ENCODE data around the gene CHID1. TPM values are rescaled to one million over a fixed set of nuclear protein-coding genes. Genes with fewer than 3 reads are reported as not detected.

The CHID1 gene
- total RNA-seq, 1 experiment from 2014 or later = 85.6 TPM

GRCh38 chr11:867856-868358 lies 42.7 kb downstream of the CHID1 start:
- no peaks in the 10 kb centered on the region for H3K4me1 ChIP-seq (replicated peaks; ENCODE audit: insufficient read depth)

GRCh38 chr11:866481-866880 lies 44.1 kb downstream of the CHID1 start:
- intact Hi-C loops (cut with micrococcal nuclease; ENCODE audit: unreplicated experiment) = no loop called here
- Histone ChIP-seq H3K9me3 (ENCODE audit: insufficient read depth, low read depth) (no peaks in the 10 kb centered on the region), H3K79me2 (ENCODE audit: low read depth) (no peaks in the 10 kb centered on the region), H2AFZ (no peak overlapping the region), H3K4me2 (no peak overlapping the region), H3K9me2 (ENCODE audit: insufficient read depth) (no peaks in the 10 kb centered on the region), H3K4me1 (replicated peaks; ENCODE audit: insufficient read depth) (no peaks in the 10 kb centered on the region), H3K27ac (no peak overlapping the region), H4K20me1 (ENCODE audit: insufficient read depth) (no peaks in the 10 kb centered on the region; the same call in 1 of the 2 replicates), H3K27me3 (ENCODE audit: insufficient read depth, low read depth) (no peaks in the 10 kb centered on the region), H3K36me3 (ENCODE audit: low read depth) (no peaks in the 10 kb centered on the region), H3K4me3 (no peak overlapping the region), H3F3A (ENCODE audit: insufficient read depth, low read depth) (no peaks in the 10 kb centered on the region)
- no peak for TF ChIP-seq CTCF (conservative IDR thresholded peaks at IDR 0.05)
- no peak for TF ChIP-seq EZH2 (IDR thresholded peaks at IDR 0.05; ENCODE audit: low read depth)
- no peak for DNase-seq
- ChIA-PET CTCF (no interaction called here), POLR2A (ENCODE audit: unreplicated experiment) (interaction anchor here (0.6 kb wide), 1 partner anchor 91 kb away, joined by 27 read pairs; no protein-coding TSS in a partner anchor)
- BruUV-seq (replicated peaks) = no TSS peak

More at GRCh38 chr11:867856-868358, 42.7 kb downstream of the CHID1 start:
- H3K9me2 ChIP-seq (ENCODE audit: insufficient read depth) = no peaks in the 10 kb centered on the region
- DNase-seq = no peak
- CTCF ChIA-PET = no interaction called here
- no peak overlapping the region for H3K4me2 ChIP-seq
- H3F3A ChIP-seq (ENCODE audit: insufficient read depth, low read depth) = no peaks in the 10 kb centered on the region
- no peaks in the 10 kb centered on the region for H3K79me2 ChIP-seq (ENCODE audit: low read depth)
- no peaks in the 10 kb centered on the region for H3K9me3 ChIP-seq (ENCODE audit: insufficient read depth, low read depth)
- TF ChIP-seq CTCF (conservative IDR thresholded peaks at IDR 0.05) = no peak
- no peak for TF ChIP-seq EZH2 (IDR thresholded peaks at IDR 0.05; ENCODE audit: low read depth)
- H3K27ac ChIP-seq = no peak overlapping the region
- no peaks in the 10 kb centered on the region for H3K27me3 ChIP-seq (ENCODE audit: insufficient read depth, low read depth)
- no TSS peak for BruUV-seq (replicated peaks)
- POLR2A ChIA-PET (ENCODE audit: unreplicated experiment) = no interaction called here
- no peaks in the 10 kb centered on the region; the same call in 1 of the 2 replicates for H4K20me1 ChIP-seq (ENCODE audit: insufficient read depth)
- no peak overlapping the region for H2AFZ ChIP-seq
- no peaks in the 10 kb centered on the region for H3K36me3 ChIP-seq (ENCODE audit: low read depth)
- no peak overlapping the region for H3K4me3 ChIP-seq
- intact Hi-C loops (cut with micrococcal nuclease; ENCODE audit: unreplicated experiment) = no loop called here

- Histone ChIP-seq H3K4me1 (replicated peaks; ENCODE audit: insufficient read depth) (no peaks in the 10 kb centered on the region), H3K4me3 (no peak overlapping the region), H3K27me3 (ENCODE audit: insufficient read depth, low read depth) (no peaks in the 10 kb centered on the region), H3K27ac (no peak overlapping the region), H3K36me3 (ENCODE audit: low read depth) (no peaks in the 10 kb centered on the region), H2AFZ (no peak overlapping the region), H3K79me2 (ENCODE audit: low read depth) (no peaks in the 10 kb centered on the region), H3F3A (ENCODE audit: insufficient read depth, low read depth) (no peaks in the 10 kb centered on the region), H3K4me2 (no peak overlapping the region), H3K9me3 (ENCODE audit: insufficient read depth, low read depth) (no peaks in the 10 kb centered on the region), H4K20me1 (ENCODE audit: insufficient read depth) (no peaks in the 10 kb centered on the region; the same call in 1 of the 2 replicates), H3K9me2 (ENCODE audit: insufficient read depth) (no peaks in the 10 kb centered on the region)
- DNase-seq = no peak
- ChIA-PET POLR2A (ENCODE audit: unreplicated experiment) (interaction anchor here (0.6 kb wide), 1 partner anchor 90 kb away, joined by 27 read pairs; no protein-coding TSS in a partner anchor), CTCF (no interaction called here)
- TF ChIP-seq EZH2 (IDR thresholded peaks at IDR 0.05; ENCODE audit: low read depth) (no peak), CTCF (conservative IDR thresholded peaks at IDR 0.05) (no peak)
- no TSS peak for BruUV-seq (replicated peaks)
- intact Hi-C loops (cut with micrococcal nuclease; ENCODE audit: unreplicated experiment) = no loop called here
Measured at GRCh38 chr11:865462-866430, 44.9 kb downstream of the CHID1 start.

Data from PC-9 (cell line).